Osteoblast (primary cell): Measurements from ENCODE around the gene INSRR. TPM values are rescaled to one million over a fixed set of nuclear protein-coding genes. Genes with fewer than 3 reads are reported as not detected.

Experiments
- DNase-seq: peaks from one replicate; pipeline ENCODE4 v3.0.0; 2011; ENCODE audit warnings: low spot score, mixed read lengths; ENCODE audit not compliant: insufficient read length; ENCODE audit errors: missing footprints
- H2AFZ ChIP-seq: 2 replicates; pipeline ENCODE4 v1.6.0; 2011; ENCODE audit warnings: mild to moderate bottlenecking, low read length
- H3K27ac ChIP-seq: 2 replicates; pipeline ENCODE4 v1.5.1; 2011; ENCODE audit warnings: mild to moderate bottlenecking, low read depth, low read length, moderate library complexity
- H3K27me3 ChIP-seq: 2 replicates; pipeline ENCODE4 v1.6.0; 2012; ENCODE audit warnings: mild to moderate bottlenecking, control low read depth, inconsistent platforms, low read length, moderate library complexity; ENCODE audit not compliant: insufficient read depth
- H3K36me3 ChIP-seq: 2 replicates; pipeline ENCODE4 v1.5.1; 2011; ENCODE audit warnings: mild to moderate bottlenecking, low read length, control low read depth, moderate library complexity; ENCODE audit not compliant: insufficient read depth
- H3K4me1 ChIP-seq: 2 replicates; pipeline ENCODE4 v1.5.1; 2011; ENCODE audit warnings: mild to moderate bottlenecking, low read length, control low read depth, moderate library complexity; ENCODE audit not compliant: insufficient read depth
- H3K4me2 ChIP-seq: 2 replicates; pipeline ENCODE4 v1.6.0; 2011; ENCODE audit warnings: mild to moderate bottlenecking, low read length; ENCODE audit not compliant: insufficient read depth
- H3K4me3 ChIP-seq: fragments of 200-600 bp; sonication (generic); 3 replicates; pipeline ENCODE4 v1.5.1; 2012; ENCODE audit warnings: mild to moderate bottlenecking, low read length, inconsistent platforms; ENCODE audit not compliant: insufficient read depth
- H3K79me2 ChIP-seq: 2 replicates; pipeline ENCODE4 v1.6.0; 2012; ENCODE audit warnings: mild to moderate bottlenecking, low read length, control low read depth, inconsistent platforms; ENCODE audit not compliant: insufficient read depth
- H3K9me3 ChIP-seq: 2 replicates; pipeline ENCODE4 v1.5.1; 2011; ENCODE audit warnings: low read depth, low read length, control low read depth
- H4K20me1 ChIP-seq: 2 replicates; pipeline ENCODE4 v1.6.0; 2012; ENCODE audit warnings: mild to moderate bottlenecking, low read length, control low read depth; ENCODE audit not compliant: insufficient read depth
- CTCF ChIP-seq: IDR thresholded peaks from 2 replicates; pipeline ENCODE4 v1.5.1; 2011; ENCODE audit warnings: mild to moderate bottlenecking, low read depth, low read length, moderate library complexity; ENCODE audit errors: extremely low read depth
- total RNA-seq: library from RNA; depleted of rRNA; stranded (reverse); fragments of >200 nt; gene quantifications from 2 replicates; pipeline ENCODE4 v1.2.3, GENCODE V29; 2012

Gene INSRR
- total RNA-seq, 1 donor = 0.36 TPM

GRCh38 chr1:156794506-156795373 lies 64.2 kb downstream of the INSRR start:
- Histone ChIP-seq H4K20me1 (peaks cover 30% of the 10 kb centered on the region), H3K4me2 (no peak overlapping the region), H3K4me3 (no peak overlapping the region), H3K79me2 (peaks cover 12% of the 10 kb centered on the region), H3K27ac (peak overlapping the region; percentile 17), H3K9me3 (no peaks in the 10 kb centered on the region), H2AFZ (no peak overlapping the region), H3K4me1 (peaks cover 22% of the 10 kb centered on the region), H3K27me3 (no peaks in the 10 kb centered on the region), H3K36me3 (peaks cover 77% of the 10 kb centered on the region)
- TF ChIP-seq CTCF = no peak
- no peak for DNase-seq

Other genes with a start within 250 kb of the INSRR start
- not detected in 2 replicates for gene HAPLN2, start 239.7 kb downstream of the INSRR start, total RNA-seq
- gene BCAN, start 217.0 kb downstream of the INSRR start, total RNA-seq = not detected in 2 replicates
- 0.36 and 1.5 TPM in 2 replicates for gene NES, start 181.7 kb downstream of the INSRR start, total RNA-seq
- 9.1 and 16.6 TPM in 2 replicates for gene CRABP2, start 153.5 kb downstream of the INSRR start, total RNA-seq
- 8.3 and 12.7 TPM in 2 replicates for gene METTL25B, start 130.6 kb downstream of the INSRR start, total RNA-seq
- gene ISG20L2, start 130.4 kb downstream of the INSRR start, total RNA-seq = 16.8 and 21.0 TPM in 2 replicates
- gene MRPL24, start 118.0 kb downstream of the INSRR start, total RNA-seq = 16.2 and 17.7 TPM in 2 replicates
- 167 and 177 TPM in 2 replicates for gene HDGF, start 107.4 kb downstream of the INSRR start, total RNA-seq
- gene PRCC, start 91.6 kb downstream of the INSRR start, total RNA-seq = 18.0 and 22.8 TPM in 2 replicates
- gene SH2D2A, start 42.3 kb downstream of the INSRR start, total RNA-seq = 0.29 and 0.36 TPM in 2 replicates
- gene NTRK1, start 1.7 kb upstream of the INSRR start, total RNA-seq = 0.36 and 0.88 TPM in 2 replicates
- gene PEAR1, start 34.6 kb upstream of the INSRR start, total RNA-seq = 17.0 and 21.2 TPM in 2 replicates
- gene LRRC71, start 61.5 kb upstream of the INSRR start, total RNA-seq = 0.36 and 0.59 TPM in 2 replicates
- 45.4 and 50.3 TPM in 2 replicates for gene ARHGEF11, start 186.6 kb upstream of the INSRR start, total RNA-seq
- gene ETV3L, start 240.7 kb upstream of the INSRR start, total RNA-seq = not detected in 2 replicates